Kidney epithelial cell (primary cell): ENCODE data around the gene C9orf57. TPM values are rescaled to one million over a fixed set of nuclear protein-coding genes. Genes with fewer than 3 reads are reported as not detected.

Experiments used
- DNase-seq: peaks from one replicate; pipeline ENCODE4 v3.0.0-alpha.2; 2010; ENCODE audit warnings: low read depth
- H3K27me3 ChIP-seq: 2 replicates; pipeline ENCODE4 v1.6.0; 2011; ENCODE audit warnings: low read length; ENCODE audit not compliant: control insufficient read depth, insufficient read depth
- H3K36me3 ChIP-seq: 2 replicates; pipeline ENCODE4 v1.5.1; 2011; ENCODE audit warnings: low read length; ENCODE audit not compliant: control insufficient read depth, insufficient read depth
- H3K4me3 ChIP-seq: 2 replicates; pipeline ENCODE4 v1.5.1; 2011; ENCODE audit warnings: low read depth, mild to moderate bottlenecking, control low read depth, low read length
- total RNA-seq: library from RNA; depleted of rRNA; stranded (reverse); fragments of >200 nt; gene quantifications from 2 replicates; pipeline ENCODE4 v1.2.3, GENCODE V29; 2015
- TF ChIP-seq, protein P1 (sequence below): IDR thresholded peaks from 2 replicates; pipeline ENCODE4 v1.5.1; 2011; ENCODE audit warnings: mild to moderate bottlenecking, moderate library complexity, low read length, control low read depth, inconsistent platforms; ENCODE audit not compliant: insufficient read depth, poor library complexity, severe bottlenecking

C9orf57 gene
- total RNA-seq, 1 donor from 2014 or later: not detected

DNA sequence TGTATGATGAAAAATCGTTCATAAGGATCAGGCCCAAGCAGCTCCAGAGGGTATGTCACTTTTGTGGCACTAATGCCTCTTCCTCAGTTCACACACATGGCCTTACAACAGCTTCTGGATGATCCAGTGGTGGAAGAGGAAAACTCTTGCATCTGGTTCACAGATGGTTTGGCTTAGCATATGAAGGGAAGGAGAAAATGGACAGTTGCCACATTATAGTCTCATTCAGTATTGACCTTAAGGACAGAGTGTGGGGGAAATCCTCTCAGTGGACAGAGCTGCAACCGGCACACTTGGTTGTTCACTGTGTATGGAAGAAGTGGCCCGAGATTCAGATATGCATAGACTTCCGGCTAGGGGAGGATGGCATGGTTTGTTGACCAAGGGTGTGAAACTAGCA, 22.8 kb downstream of the C9orf57 start:
- no peaks in the 10 kb centered on the region for H3K36me3 ChIP-seq
- no peak overlapping the region for H3K4me3 ChIP-seq
- H3K27me3 ChIP-seq: no peaks in the 10 kb centered on the region
- TF ChIP-seq, protein P1, sequence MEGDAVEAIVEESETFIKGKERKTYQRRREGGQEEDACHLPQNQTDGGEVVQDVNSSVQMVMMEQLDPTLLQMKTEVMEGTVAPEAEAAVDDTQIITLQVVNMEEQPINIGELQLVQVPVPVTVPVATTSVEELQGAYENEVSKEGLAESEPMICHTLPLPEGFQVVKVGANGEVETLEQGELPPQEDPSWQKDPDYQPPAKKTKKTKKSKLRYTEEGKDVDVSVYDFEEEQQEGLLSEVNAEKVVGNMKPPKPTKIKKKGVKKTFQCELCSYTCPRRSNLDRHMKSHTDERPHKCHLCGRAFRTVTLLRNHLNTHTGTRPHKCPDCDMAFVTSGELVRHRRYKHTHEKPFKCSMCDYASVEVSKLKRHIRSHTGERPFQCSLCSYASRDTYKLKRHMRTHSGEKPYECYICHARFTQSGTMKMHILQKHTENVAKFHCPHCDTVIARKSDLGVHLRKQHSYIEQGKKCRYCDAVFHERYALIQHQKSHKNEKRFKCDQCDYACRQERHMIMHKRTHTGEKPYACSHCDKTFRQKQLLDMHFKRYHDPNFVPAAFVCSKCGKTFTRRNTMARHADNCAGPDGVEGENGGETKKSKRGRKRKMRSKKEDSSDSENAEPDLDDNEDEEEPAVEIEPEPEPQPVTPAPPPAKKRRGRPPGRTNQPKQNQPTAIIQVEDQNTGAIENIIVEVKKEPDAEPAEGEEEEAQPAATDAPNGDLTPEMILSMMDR: no peak
- no peak for DNase-seq

DNA sequence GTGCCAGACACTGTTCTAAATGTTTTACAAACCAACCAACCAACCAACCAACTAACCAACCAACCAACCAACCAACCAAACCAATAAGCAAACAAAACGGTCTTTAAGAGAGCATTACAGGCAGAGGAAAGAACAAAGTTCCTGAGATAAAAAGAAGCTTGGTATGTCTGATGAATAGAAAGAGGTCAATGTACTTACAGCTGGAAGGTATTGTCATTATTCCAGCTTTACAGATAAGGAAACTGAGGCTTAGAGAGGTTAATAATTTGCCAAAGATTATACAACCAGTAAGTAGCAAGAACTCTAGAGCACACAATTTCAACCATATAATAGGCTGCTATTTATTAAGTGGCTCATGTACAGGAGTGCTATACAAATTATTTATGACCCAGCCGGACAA, 29.6 kb downstream of the C9orf57 start:
- Histone ChIP-seq H3K36me3 (no peaks in the 10 kb centered on the region), H3K4me3 (no peak overlapping the region), H3K27me3 (no peaks in the 10 kb centered on the region)
- no peak for DNase-seq
- TF ChIP-seq, protein P1: no peak

DNA sequence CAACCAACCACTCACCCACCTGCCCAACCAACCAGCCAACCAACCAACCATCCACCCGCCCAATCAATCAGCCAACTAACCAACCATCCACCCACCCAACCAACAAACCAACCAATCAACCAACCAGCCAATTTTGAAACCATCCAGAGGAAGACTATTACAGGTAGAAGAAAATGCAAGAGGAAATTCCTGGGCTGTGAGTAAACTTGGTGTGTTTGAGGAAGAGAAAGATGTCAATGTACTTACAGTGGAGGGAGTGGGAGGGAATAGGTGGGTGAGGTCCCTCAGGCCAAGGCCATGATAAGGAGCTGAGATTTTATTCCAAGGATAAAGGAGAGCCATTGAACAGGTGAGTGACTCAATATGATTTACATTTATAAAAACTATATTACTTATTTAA, 30.4 kb downstream of the C9orf57 start:
- H3K4me3 ChIP-seq: no peak overlapping the region
- H3K27me3 ChIP-seq: no peaks in the 10 kb centered on the region
- TF ChIP-seq, protein P1: no peak
- no peak for DNase-seq
- H3K36me3 ChIP-seq: no peaks in the 10 kb centered on the region

DNA sequence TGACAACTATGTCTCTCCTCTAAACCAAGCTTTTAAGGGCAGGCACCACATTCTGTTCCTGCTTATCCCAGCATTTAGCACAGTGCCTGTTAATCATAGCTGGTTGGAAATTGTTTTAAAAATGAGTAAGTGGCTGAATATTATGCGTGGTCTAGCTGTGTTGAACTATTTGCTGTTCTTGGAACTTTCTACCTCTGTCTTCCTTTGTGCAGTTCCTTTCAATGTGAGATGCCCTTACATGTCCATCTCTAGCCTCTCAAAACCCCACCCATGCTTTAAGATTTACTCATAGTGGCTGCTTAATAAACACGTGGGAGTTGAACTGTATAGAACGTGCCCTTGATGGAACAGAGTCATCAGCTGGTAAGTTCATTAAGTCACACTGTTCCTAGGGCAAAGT, 34.5 kb downstream of the C9orf57 start:
- H3K27me3 ChIP-seq: no peaks in the 10 kb centered on the region
- H3K36me3 ChIP-seq: no peaks in the 10 kb centered on the region
- no peak for DNase-seq
- no peak overlapping the region for H3K4me3 ChIP-seq
- TF ChIP-seq, protein P1: no peak

DNA sequence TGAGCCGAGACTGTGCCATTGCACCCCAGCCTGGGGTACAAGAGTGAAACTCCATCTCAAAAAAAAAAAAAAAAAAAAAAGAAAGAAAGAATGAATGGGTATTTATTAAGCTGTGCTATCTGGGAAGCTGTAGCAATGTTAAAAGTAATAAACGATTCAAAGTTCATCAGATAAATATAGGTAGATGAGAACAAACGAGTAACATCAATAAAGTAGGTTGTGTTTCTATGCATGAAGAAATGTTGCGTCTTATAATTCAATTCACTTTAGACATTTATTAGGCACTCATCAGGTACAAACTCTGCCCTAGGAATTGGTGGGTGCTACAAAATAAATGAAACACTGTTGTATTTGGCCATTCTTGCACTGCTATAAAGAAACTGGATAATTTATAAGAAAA, 36.8 kb downstream of the C9orf57 start:
- Histone ChIP-seq H3K27me3 (no peaks in the 10 kb centered on the region), H3K36me3 (no peaks in the 10 kb centered on the region), H3K4me3 (no peak overlapping the region)
- TF ChIP-seq, protein P1: no peak
- DNase-seq: no peak

DNA sequence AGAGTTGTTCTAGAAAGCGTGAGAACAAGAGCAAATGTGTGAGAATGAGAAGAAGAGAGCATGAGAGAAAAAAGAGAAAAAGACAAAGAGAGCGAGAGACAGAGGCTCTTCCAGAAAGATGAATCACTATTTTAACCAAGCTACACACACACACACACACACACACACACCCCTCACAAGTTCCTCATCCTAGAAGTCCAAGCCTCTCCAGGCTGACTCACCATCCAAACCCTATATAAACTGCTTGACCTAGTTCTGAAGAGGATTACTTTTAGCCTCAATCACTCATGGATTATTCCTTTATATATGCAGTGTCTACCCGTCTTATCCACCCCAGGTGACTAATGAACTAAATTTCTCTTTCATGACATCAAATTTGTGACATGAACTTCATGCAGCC, 37.6 kb downstream of the C9orf57 start:
- Histone ChIP-seq H3K27me3 (no peaks in the 10 kb centered on the region), H3K36me3 (no peaks in the 10 kb centered on the region), H3K4me3 (no peak overlapping the region)
- TF ChIP-seq, protein P1: no peak
- DNase-seq: no peak
